AG04449 (cell line): Measurements from ENCODE around the gene PDE1C.

ENCODE experiments used
- CTCF ChIA-PET: fragments of 350-600 bp; formaldehyde crosslinking; extraction: SDS; loops from one replicate; lab custom pipeline; 2021; ENCODE audit warnings: antibody characterized with exemption; lab: Yijun Ruan, JAX
- POLR2A ChIA-PET: fragments of 400-600, 350-600 bp; formaldehyde crosslinking; extraction: SDS; loops from one replicate; lab custom pipeline; 2020; ENCODE audit warnings: antibody characterized with exemption, inconsistent platforms; lab: Yijun Ruan, JAX
- DNase-seq: peaks from one replicate; pipeline ENCODE4 v3.0.0-alpha.2; 2010; ENCODE audit warnings: low read depth, low spot score
- H3K4me3 ChIP-seq: 2 replicates; pipeline ENCODE4 v1.5.1; 2011; ENCODE audit warnings: low read depth, mild to moderate bottlenecking, control low read depth, low read length
- CTCF ChIP-seq: IDR thresholded peaks from one replicate; pipeline ENCODE4 v1.5.1; 2011; ENCODE audit warnings: mild to moderate bottlenecking, moderate library complexity, low read length, control low read depth, inconsistent platforms; ENCODE audit not compliant: insufficient read depth; ENCODE audit errors: missing control alignments

Gene PDE1C

GRCh38 chr7:31778296-31778695, 291.9 kb downstream of the PDE1C start:
- TF ChIP-seq CTCF = no peak
- no peak for DNase-seq
- H3K4me3 ChIP-seq = no peak overlapping the region
- ChIA-PET CTCF (interaction anchor here (1.1 to 1.8 kb wide), 2 partner anchors 10 to 34 kb away, joined by 3 to 5 read pairs; no protein-coding TSS in a partner anchor), POLR2A (no interaction called here)

GRCh38 chr7:31776616-31777015, 293.6 kb downstream of the PDE1C start:
- ChIA-PET POLR2A (no interaction called here), CTCF (interaction anchor here (1.0 to 1.8 kb wide), 3 partner anchors 13 to 432 kb away, joined by 3 to 6 read pairs (median 4); no protein-coding TSS in a partner anchor)
- TF ChIP-seq CTCF = no peak
- H3K4me3 ChIP-seq = no peak overlapping the region
- DNase-seq = no peak

GRCh38 chr7:31775556-31775955, 294.7 kb downstream of the PDE1C start:
- TF ChIP-seq CTCF = no peak
- ChIA-PET POLR2A (no interaction called here), CTCF (interaction anchor here (1.2 to 1.8 kb wide), 2 partner anchors 12 to 429 kb away, joined by 4 to 6 read pairs; no protein-coding TSS in a partner anchor)
- H3K4me3 ChIP-seq = no peak overlapping the region
- DNase-seq = no peak

- DNase-seq = no peak
- H3K4me3 ChIP-seq = no peak overlapping the region
- TF ChIP-seq CTCF = no peak
- ChIA-PET CTCF (interaction anchor here (1.0 to 3.7 kb wide), 2 partner anchors 10 to 28 kb away, joined by 3 to 18 read pairs; no protein-coding TSS in a partner anchor), POLR2A (no interaction called here)
Observed at GRCh38 chr7:31772211-31772610, 298.0 kb downstream of the PDE1C start.

- no peak for DNase-seq
- TF ChIP-seq CTCF = no peak
- no peak overlapping the region for H3K4me3 ChIP-seq
- CTCF ChIA-PET = interaction anchor here (1.2 kb wide), 1 partner anchor 24 kb away, joined by 4 read pairs; no protein-coding TSS in a partner anchor
- POLR2A ChIA-PET = no interaction called here
Observed at GRCh38 chr7:31767686-31768358, 302.4 kb downstream of the PDE1C start.

- no peak for DNase-seq
- CTCF ChIA-PET = interaction anchor here (0.8 to 2.0 kb wide), 6 partner anchors 9 to 446 kb away, joined by 3 to 7 read pairs (median 5); no protein-coding TSS in a partner anchor
- no peak for TF ChIP-seq CTCF
- no peak overlapping the region for H3K4me3 ChIP-seq
- POLR2A ChIA-PET = no interaction called here
Observed at GRCh38 chr7:31764462-31764861, 305.7 kb downstream of the PDE1C start.
